HG02798 (cell line): ENCODE results near the gene SLC9A4.
"Not testable (repeated sequence)": the region's sequence is repeated elsewhere in the genome, so short reads cannot be mapped to it uniquely, and the experiment has no call there.

Experiments
- ATAC-seq: cut with Tn5 transposase; IDR thresholded peaks from one replicate; pipeline ENCODE4 v1.9.1; 2021; ENCODE audit warnings: mild to moderate bottlenecking; ENCODE audit not compliant: unreplicated experiment, poor library complexity

The SLC9A4 gene

DNA sequence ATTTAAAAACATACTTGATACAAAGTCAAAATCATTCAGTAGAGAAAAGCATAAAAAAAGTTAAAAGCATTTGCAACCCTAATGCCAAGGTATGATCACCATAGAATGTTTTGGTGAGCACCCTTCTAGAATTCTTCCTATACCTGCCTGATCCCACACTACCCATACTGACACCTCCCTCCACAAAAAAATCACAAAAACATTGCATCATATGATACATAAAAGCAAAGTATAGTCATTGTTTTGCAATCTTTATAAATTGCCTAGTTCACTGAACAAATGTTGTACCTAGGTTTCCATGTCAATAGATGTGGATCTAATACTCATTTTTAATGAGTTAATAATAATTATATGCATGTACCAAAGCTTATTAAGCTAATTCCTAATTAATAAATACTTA, 54.1 kb downstream of the SLC9A4 start:
- ATAC-seq = no peak

DNA sequence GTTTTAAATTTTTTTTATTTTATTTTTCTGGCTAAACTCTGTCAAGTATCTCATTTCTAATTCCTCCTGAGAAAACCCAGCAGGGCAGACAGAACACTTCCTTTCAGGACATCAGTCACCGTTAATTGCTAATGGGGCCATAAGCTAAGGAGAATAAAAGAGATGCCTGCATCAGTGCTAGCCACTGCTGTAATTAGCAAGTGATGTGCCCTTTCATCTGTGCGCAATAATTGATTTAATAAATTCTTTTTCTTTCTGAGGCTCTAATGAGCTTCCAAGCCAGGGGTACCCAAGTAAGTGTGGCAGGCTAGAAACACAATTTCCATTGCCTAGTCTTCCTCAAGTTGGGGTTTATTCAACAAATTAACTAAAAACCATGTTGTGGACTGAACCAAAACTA, 65.5 kb downstream of the SLC9A4 start:
- ATAC-seq = no peak

DNA sequence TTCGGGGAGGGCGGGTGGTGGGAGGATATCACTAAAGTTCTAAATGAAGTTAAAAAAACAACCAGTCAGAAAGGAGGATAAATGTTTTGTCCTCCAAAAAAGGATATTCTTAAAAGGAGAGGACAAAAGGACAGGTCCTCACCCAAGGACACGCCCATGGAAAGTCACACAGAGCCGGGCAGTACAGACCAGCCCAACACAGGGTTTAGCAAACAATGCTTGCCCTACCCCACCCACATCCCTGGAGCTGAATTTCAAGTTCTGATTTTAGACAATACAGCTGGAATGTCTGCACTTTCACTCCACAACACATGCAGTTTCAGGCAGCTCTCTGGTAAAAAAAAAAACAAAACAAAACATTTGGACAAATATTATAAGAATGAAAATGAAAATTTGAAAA, 67.9 kb downstream of the SLC9A4 start:
- ATAC-seq = no peak

DNA sequence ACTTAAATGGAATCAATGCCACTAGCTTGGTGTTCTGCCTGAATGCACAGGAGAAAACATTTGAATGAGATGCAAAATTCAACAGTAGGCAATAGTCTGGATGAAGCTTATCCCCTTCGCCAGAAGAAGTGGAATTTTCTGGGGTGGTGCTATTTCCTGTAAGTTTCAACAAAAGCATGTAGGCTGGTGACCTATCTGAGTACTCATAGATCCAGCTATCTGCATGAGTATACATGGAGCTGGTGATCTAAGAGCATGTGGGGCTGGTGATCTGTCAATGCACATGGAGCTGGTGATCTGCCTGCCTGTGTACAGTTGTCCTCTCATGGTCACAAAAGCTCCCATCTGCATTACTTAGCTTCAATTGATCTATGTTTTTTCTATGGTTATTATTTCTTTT, 71.2 kb downstream of the SLC9A4 start:
- ATAC-seq = no peak

DNA sequence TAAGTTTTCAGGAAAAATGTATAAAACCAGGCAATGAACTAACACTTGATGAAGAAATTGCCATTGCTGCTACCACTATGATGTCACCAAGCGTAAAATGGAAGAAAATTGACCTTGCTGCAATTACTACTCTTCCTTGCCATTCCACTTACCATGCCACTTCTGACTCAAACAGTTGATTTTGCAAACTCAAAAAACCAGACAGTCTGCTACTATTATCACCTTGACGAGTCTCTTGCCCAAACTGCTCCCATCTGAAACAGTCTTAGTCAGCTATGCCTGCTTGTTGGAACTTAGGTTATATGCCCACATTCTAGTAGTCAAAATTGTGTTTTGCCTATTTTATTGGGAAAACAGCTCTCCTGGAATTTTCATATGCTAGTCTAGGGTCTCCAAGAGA, 74.4 kb downstream of the SLC9A4 start:
- no peak for ATAC-seq

DNA sequence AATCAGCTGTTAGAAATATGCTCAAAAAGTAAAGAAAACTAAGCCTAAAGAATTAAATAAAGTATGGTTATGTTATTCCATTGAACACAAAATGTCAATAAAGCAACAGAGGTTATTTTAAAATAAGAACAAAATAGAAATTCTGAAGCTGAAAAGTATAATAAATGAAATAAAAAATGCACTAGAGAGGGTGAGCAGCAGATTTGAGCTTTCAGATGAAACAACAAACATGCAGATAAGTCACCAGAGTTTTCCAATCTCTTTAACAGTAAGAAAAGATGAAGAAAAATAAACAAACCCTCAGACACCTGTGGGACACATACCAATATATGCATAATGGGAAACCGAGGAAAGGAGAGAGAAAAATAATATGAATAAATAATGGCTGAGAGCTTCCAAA, 76.0 kb downstream of the SLC9A4 start:
- ATAC-seq = no peak

DNA sequence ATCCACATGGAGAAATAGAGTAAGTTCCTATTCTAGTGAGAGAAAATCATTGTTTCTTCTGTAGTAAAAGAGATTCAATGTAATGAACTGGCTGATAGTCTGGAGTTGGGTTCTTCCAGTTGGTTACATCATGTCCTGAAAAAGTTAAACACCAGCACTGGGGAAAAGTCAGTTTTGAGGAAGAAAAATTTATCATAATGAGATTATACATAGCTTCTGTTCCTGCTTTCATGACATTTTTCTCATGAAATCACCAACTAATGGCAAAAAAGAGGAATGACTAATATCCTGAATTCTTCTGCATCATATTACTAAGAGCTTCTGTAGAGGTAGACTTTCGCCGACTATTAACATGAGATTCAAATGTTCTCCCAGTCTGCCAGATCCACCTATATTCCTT, 77.1 kb downstream of the SLC9A4 start:
- ATAC-seq = no peak

DNA sequence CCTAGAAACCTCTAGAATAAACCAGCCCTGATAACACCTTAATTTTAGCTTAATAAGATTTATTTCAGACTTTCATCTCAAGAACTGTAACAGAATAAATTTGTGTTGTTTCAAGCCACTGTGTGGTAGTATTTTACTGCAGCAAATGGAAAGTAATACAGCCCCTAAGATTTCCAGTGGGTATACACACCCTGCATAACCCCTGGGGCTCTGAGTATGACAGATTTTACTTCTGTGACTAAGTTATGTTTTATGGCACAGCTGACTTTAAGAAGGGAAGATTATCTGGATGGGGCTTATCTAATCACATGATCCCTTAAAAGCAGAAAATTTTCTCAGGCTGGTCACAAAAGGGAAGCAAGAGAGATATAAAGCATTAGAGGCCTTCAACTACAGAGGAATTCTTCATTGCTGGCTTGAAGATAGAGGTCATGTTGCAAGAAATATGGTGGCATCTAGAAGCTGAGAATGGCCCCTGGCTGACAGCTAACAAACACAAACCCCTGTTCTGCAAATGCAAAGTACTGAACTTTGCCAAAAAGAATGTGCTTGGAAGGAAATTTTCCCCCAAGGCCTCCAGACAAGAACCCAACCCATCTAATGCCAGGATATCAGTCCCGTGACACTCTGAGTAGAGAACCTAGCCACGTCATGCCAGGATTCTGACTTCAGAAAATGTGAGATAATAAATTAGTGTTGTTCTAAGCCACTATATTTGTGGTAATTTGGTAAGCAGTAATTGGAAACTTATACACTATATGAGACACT, 78.5 kb downstream of the SLC9A4 start:
- no peak for ATAC-seq

DNA sequence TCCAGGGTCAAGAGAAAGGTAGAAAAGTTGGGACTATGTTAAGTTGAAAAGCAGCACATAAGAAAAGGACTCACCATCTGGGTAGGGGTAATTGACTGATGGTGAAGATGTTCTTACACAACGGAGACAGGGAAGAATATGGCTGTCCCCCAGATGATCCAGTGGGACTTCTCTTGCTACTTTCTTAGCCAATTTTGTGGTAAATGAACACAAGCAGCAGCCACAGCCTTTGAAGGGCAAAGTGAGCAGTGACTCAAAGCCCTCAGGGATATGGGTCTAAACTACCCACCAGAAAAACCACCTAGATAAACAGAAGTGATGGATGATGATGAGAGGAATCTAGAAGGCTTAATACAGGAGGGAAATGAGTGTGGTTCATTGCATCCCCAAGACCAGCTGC, 80.6 kb downstream of the SLC9A4 start:
- ATAC-seq = no peak

DNA sequence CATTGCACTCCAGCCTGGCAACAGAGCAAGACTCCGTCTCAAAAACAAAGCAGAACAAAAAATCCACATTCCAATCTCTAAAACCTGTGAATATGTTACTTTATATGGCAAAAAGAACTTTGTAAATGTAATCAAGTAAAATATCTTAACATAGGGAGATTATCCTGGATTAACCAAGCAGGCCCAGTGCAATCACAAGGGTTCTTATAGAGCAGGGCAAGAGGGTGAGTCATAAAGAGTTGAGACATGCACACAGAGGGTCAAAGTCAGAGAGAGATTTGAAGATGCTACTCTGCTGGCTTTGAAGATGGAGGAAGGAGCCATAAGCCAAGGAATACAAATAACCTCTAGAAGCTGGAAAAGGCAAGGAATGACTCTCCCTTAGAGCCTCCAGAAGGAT, 85.4 kb downstream of the SLC9A4 start:
- ATAC-seq = no peak

DNA sequence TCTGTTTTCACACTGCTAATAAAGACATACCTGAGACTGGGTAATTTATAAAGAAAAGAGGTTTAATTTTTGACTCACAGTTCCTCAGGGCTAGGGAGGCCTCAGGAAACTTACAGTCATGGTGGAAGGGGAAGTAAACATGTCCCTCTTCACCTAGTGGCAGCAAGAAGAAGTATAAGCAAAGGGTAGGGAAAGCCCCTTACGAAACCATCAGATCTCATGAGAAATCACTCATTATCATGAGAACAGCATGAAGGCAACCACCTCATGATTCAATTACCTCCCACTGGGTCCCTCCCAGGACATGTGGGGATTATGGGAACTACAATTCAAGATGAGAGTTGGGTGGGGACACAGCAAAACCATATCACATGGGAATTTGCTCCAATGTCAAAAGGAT, 89.5 kb downstream of the SLC9A4 start:
- not testable (repeated sequence) for ATAC-seq

DNA sequence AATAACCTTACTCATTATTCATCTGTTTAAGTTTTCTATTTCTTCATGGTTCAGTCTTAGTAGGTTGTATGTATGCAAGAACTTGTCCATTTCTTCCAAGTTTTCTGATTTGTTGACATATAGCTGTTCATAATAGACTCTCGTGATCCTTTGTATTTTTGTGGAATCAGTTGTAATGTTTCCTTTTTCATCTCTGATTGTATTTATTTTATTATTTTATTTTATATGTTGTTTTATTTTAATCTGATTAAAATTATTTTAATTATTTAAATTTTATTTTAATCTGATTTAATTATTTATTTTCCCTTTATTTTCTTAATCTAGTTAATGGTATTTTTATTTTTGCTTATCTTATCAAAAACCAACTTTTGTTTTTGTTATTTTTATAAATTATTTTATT, 102.9 kb downstream of the SLC9A4 start:
- ATAC-seq = no peak

DNA sequence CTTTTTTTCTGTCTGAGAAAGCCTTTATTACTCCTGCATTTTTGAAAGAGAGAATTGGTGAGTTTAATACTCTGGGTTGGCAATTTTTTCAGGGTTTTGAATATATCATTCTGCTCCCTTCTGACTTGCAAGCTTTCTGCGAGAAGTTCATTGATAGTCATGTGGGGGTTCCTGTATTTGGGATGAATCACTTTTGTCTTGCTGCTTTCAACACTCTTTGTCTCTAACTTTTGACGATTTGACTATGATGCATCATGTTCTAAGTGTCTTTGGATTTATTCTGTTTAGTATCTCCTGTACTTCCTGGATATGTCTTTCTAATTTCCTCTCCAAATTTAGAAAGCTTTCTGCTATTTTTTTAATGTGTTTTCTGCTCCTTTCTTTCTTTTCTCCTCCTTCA, 105.3 kb downstream of the SLC9A4 start:
- no peak for ATAC-seq

DNA sequence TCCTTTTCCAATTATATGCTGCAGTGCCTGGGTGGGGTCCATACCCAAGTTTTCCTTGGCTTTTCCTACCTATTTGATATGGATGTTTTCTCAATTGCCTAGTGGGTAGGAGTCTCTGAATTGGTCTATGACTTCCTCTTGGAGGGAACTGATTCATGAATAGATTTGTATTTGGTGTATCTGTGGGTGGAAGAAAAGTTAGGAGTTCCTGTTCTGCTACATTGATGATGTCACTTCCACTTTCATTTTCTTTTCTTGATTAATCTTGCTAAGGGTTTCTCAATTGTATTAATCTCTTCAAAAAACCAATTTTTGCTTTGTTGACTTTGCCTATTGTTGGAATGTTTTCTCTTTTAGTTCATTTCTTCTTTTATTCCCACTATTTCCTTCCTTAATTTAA, 108.9 kb downstream of the SLC9A4 start:
- ATAC-seq = no peak

DNA sequence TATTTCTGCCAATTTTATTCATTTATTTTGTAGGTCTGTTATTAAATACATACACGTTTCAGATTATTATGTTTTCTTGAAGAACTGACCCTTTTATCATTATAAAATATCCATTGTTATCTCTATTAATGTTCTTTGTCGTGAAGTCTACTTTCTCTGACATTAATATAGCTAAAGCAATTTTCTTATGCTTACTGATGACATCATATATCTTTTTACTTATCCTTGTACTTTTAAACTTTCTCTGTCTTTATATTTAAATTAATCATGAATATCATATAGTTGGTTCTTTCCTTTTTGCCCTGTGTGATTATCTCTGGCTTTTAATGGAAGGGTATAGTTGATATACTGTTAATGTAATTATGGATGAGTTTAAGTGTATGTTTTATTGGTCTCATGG, 109.8 kb downstream of the SLC9A4 start:
- no peak for ATAC-seq
